Measurements from ENCODE around the gene CLRN1. TPM values are rescaled to one million over a fixed set of nuclear protein-coding genes. Genes with fewer than 3 reads are reported as not detected.
A peak's percentile ranks its signal among the peaks of the same experiment; 100 is the strongest.

CLRN1 gene, protein sequence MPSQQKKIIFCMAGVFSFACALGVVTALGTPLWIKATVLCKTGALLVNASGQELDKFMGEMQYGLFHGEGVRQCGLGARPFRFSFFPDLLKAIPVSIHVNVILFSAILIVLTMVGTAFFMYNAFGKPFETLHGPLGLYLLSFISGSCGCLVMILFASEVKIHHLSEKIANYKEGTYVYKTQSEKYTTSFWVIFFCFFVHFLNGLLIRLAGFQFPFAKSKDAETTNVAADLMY
- polyA plus RNA-seq, result 0.18 and 0.27 TPM in 2 replicates
- not detected in 2 replicates for polyA minus RNA-seq

- no peaks in the 10 kb centered on the region for H3K9me2 ChIP-seq (ENCODE audit: insufficient read depth, low read length)
- no peak within 1 kb of the TSS for H2AFZ ChIP-seq (ENCODE audit: low read depth, low read length)
- no peaks in the 10 kb centered on the region for H3K9me3 ChIP-seq (ENCODE audit: low read length)
- H3K36me3 ChIP-seq (ENCODE audit: insufficient read depth, low read length), result no peaks in the 10 kb centered on the region
- no peak within 1 kb of the TSS for H3K4me2 ChIP-seq (ENCODE audit: low read length)
- H3K27ac ChIP-seq (ENCODE audit: low read length), result peak within 1 kb of the TSS; percentile 95
- peak within 1 kb of the TSS; percentile 3 for H3K4me3 ChIP-seq (ENCODE audit: low read length)
- no peaks in the 10 kb centered on the region for H3K27me3 ChIP-seq (ENCODE audit: insufficient read depth, low read depth, low read length)
- peaks cover 3% of the 10 kb centered on the region for H3F3A ChIP-seq (ENCODE audit: insufficient read depth, low read length, poor library complexity, severe bottlenecking)
- H3K9ac ChIP-seq (ENCODE audit: low read length), result no peak within 1 kb of the TSS
- no peaks in the 10 kb centered on the region for H4K20me1 ChIP-seq (ENCODE audit: insufficient read depth)
- TF ChIP-seq CTCF (IDR thresholded peaks at IDR 0.05; ENCODE audit: poor library complexity, severe bottlenecking) (no peak), MXI1 (conservative IDR thresholded peaks at IDR 0.05; ENCODE audit: poor library complexity, severe bottlenecking) (no peak), POLR2AphosphoS5 (IDR thresholded peaks at IDR 0.05) (no peak), TAF1 (IDR thresholded peaks at IDR 0.05; ENCODE audit: low read depth) (no peak), RAD21 (conservative IDR thresholded peaks at IDR 0.05) (no peak), SMC3 (conservative IDR thresholded peaks at IDR 0.05; ENCODE audit: poor library complexity) (no peak), EZH2 (IDR thresholded peaks at IDR 0.05; ENCODE audit: borderline replicate concordance, insufficient read depth, low read length, poor library complexity, severe bottlenecking) (no peak), EP300 (conservative IDR thresholded peaks at IDR 0.05; ENCODE audit: poor library complexity, severe bottlenecking) (no peak)
- TF ChIP-seq, protein P1, sequence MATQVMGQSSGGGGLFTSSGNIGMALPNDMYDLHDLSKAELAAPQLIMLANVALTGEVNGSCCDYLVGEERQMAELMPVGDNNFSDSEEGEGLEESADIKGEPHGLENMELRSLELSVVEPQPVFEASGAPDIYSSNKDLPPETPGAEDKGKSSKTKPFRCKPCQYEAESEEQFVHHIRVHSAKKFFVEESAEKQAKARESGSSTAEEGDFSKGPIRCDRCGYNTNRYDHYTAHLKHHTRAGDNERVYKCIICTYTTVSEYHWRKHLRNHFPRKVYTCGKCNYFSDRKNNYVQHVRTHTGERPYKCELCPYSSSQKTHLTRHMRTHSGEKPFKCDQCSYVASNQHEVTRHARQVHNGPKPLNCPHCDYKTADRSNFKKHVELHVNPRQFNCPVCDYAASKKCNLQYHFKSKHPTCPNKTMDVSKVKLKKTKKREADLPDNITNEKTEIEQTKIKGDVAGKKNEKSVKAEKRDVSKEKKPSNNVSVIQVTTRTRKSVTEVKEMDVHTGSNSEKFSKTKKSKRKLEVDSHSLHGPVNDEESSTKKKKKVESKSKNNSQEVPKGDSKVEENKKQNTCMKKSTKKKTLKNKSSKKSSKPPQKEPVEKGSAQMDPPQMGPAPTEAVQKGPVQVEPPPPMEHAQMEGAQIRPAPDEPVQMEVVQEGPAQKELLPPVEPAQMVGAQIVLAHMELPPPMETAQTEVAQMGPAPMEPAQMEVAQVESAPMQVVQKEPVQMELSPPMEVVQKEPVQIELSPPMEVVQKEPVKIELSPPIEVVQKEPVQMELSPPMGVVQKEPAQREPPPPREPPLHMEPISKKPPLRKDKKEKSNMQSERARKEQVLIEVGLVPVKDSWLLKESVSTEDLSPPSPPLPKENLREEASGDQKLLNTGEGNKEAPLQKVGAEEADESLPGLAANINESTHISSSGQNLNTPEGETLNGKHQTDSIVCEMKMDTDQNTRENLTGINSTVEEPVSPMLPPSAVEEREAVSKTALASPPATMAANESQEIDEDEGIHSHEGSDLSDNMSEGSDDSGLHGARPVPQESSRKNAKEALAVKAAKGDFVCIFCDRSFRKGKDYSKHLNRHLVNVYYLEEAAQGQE (IDR thresholded peaks at IDR 0.05; ENCODE audit: borderline replicate concordance), result no peak
- no peaks in the 10 kb centered on the region for H3K79me2 ChIP-seq (replicated peaks; ENCODE audit: insufficient read depth, low read length)
Observed at GRCh38 chr3:150972366-150973071, at the start of gene CLRN1. TSS of gene CLRN1 (minus strand) at chr3:150972727. CDS start at chr3:150972708, 19 bp downstream.

DNA sequence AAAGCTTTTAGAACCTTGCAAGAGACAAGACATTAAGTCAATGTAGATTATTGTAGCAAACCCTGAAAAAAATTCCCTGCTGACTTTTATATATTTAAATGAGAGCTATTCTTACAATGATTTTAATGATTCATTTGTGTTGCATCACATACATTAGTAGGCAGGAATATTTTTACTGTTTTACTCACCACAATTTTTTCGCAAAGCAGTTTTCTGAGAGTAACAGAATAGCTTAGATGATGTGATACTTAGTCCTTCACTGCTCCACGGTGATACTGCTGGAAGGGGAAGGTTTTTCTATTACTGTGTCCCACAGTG is 43.9 kb upstream of the CLRN1 start:
- Histone ChIP-seq H3K9me2 (ENCODE audit: insufficient read depth, low read length) (no peaks in the 10 kb centered on the region), H3K27ac (ENCODE audit: low read length) (no peak overlapping the region), H4K20me1 (ENCODE audit: insufficient read depth) (no peaks in the 10 kb centered on the region), H3K27me3 (ENCODE audit: insufficient read depth, low read depth, low read length) (no peaks in the 10 kb centered on the region), H3K4me2 (ENCODE audit: low read length) (no peak overlapping the region), H3K4me3 (ENCODE audit: low read length) (no peak overlapping the region), H3K9me3 (ENCODE audit: low read length) (no peaks in the 10 kb centered on the region), H3K9ac (ENCODE audit: low read length) (no peak overlapping the region), H3F3A (ENCODE audit: insufficient read depth, low read length, poor library complexity, severe bottlenecking) (no peaks in the 10 kb centered on the region), H2AFZ (ENCODE audit: low read depth, low read length) (no peak overlapping the region), H3K36me3 (ENCODE audit: insufficient read depth, low read length) (no peaks in the 10 kb centered on the region), H3K79me2 (replicated peaks; ENCODE audit: insufficient read depth, low read length) (no peaks in the 10 kb centered on the region)
- TF ChIP-seq MXI1 (conservative IDR thresholded peaks at IDR 0.05; ENCODE audit: poor library complexity, severe bottlenecking) (no peak), EZH2 (IDR thresholded peaks at IDR 0.05; ENCODE audit: borderline replicate concordance, insufficient read depth, low read length, poor library complexity, severe bottlenecking) (no peak), EP300 (conservative IDR thresholded peaks at IDR 0.05; ENCODE audit: poor library complexity, severe bottlenecking) (no peak), TAF1 (IDR thresholded peaks at IDR 0.05; ENCODE audit: low read depth) (no peak), SMC3 (conservative IDR thresholded peaks at IDR 0.05; ENCODE audit: poor library complexity) (no peak), RAD21 (conservative IDR thresholded peaks at IDR 0.05) (no peak), POLR2AphosphoS5 (IDR thresholded peaks at IDR 0.05) (no peak), CTCF (IDR thresholded peaks at IDR 0.05; ENCODE audit: poor library complexity, severe bottlenecking) (no peak)
- TF ChIP-seq, protein P1 (IDR thresholded peaks at IDR 0.05; ENCODE audit: borderline replicate concordance), result no peak

Data from neural cell (in vitro differentiated cells).